ENCODE measurements around the gene FALEC.
"Not testable (repeated sequence)": the region's sequence is repeated elsewhere in the genome, so short reads cannot be mapped to it uniquely, and the experiment has no call there.

The FALEC gene

DNA sequence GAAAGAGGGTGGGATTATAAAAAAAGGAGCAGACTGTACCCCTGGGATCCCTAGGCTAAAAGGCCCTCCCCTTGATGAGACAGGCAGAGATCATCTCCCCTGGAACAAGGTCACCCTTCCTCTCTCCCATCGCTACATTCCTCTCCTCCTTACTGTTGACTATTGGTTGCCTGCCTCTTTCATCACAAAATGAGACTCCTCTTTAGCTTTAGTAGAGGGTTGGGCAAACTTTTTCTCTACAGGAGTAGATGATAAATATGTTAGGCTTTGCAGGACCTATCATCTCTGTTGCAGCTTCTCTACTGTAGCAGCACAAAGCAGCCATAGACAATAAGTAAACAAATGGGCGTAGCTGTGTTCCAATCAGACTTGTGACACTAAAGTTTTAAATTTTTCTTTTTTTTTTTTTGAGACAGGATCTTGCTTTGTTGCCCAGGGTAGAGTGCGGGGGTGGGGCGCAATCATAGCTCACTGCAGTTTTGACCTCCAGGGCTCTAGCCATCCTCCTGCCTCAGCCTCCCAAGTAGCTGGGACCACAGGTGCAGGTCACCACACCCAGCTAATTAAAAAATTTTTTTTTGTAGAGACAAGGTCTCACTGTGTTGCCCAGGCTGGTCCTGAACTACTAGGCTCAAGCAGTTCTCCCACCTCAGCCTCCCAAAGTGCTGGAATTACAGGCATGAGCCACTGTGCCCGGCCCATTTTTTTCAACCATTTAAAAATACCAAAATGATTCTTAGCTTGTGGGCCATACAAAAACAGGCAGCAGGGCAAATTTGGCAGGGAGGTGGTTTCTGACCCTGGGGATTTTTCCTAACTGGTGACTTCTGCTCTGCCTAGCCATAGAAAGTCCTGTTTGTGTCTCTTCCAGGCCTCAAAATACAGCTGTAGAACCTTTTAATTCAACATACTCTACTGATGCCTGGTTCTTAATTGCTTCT lies 48.8 kb downstream of the FALEC start:
- TF ChIP-seq, protein P1, sequence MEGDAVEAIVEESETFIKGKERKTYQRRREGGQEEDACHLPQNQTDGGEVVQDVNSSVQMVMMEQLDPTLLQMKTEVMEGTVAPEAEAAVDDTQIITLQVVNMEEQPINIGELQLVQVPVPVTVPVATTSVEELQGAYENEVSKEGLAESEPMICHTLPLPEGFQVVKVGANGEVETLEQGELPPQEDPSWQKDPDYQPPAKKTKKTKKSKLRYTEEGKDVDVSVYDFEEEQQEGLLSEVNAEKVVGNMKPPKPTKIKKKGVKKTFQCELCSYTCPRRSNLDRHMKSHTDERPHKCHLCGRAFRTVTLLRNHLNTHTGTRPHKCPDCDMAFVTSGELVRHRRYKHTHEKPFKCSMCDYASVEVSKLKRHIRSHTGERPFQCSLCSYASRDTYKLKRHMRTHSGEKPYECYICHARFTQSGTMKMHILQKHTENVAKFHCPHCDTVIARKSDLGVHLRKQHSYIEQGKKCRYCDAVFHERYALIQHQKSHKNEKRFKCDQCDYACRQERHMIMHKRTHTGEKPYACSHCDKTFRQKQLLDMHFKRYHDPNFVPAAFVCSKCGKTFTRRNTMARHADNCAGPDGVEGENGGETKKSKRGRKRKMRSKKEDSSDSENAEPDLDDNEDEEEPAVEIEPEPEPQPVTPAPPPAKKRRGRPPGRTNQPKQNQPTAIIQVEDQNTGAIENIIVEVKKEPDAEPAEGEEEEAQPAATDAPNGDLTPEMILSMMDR (IDR thresholded peaks at IDR 0.05; ENCODE audit: borderline replicate concordance, insufficient read depth, low read depth, low read length), result no peak
- H3K4me3 ChIP-seq (ENCODE audit: low read depth, low read length), result no peak overlapping the region

DNA sequence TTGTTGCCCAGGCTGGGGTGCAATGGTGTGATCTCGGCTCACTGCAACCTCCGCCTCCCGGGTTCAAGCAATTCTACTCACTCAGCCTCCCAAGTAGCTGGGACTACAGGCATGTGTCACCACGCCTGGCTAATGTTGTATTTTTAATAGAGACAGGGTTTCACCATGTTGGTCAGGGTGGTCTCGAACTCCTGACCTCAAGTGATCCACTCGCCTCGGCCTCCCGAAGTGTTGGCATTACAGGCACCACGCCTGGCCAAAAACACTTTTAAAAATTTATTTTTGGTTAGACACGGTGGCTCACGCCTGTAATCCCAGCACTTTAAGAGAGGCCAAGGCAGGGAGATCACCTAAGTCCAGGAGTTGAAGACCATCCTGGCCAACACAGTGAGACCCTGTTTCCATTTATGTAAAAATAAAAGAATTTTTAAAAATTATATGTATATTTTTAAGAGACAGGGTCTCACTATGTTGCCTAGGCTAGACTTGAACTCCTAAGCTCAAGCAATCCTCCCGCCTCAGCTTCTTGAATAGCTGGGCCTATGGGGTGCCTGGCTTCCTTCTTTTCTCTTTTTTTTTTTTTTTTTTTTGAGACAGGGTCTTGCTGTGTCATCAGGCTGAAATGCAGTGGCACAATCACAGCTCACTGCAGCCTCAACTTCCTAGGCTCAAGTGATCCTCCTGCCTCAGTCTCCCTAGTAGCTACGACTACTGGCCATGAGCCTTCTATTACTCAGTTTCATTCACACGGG lies 49.9 kb downstream of the FALEC start:
- not testable (repeated sequence) for H3K4me3 ChIP-seq (ENCODE audit: low read depth, low read length)

DNA sequence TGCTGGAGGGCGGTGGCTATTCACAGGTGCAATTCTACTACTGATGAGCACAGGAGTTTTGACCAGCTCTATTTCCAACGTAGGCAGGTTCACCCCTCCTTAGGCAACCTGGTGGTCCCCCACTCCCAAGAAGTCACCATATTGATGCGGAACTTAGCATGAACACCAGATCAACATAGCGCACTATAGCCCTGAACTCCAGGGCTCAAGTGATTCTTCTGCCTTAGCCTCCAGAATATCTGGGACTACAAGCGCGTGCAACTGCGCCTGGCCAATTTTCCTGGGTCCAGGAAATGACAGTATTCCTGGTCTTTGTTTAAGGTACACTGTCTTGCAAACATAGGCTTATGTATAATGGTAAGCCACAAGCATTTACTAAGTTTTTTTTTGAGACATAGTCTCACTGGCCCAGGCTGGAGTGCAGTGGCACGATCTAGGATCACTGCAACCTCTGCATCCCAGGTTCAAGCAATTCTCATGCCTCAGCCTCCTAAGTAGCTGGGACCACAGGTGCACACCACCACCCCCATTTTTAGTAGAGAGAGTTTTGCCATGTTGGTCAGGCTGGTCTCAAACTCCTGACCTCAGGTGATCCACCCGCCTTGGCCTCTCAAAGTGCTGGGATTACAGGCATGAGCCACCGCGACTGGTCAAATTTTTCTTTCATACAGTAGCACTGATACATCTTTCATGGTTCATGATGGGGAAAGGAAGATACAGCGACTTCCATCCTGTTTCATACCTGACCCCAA lies 51.2 kb downstream of the FALEC start:
- no peak overlapping the region for H3K4me3 ChIP-seq (ENCODE audit: low read depth, low read length)
- TF ChIP-seq, protein P1 (IDR thresholded peaks at IDR 0.05; ENCODE audit: borderline replicate concordance, insufficient read depth, low read depth, low read length), result no peak

DNA sequence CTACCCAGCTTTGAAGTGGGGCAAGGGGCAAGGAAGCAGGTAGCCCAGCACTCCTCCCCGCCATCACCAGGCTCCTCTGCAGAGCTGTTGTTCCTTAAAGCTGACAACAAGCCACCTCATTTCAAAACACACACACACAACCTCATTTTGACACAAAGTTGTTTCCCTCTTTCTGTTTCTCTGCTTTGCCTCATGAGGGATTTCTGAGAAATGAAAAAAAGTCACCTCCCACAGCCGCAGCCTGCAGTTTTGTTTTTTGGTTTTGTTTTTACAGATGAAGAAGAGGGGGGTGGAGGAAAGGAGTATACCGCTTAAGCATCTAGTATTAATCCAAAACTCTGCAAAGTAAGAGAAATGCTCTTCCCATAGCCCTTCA lies 51.8 kb downstream of the FALEC start:
- no peak overlapping the region for H3K4me3 ChIP-seq (ENCODE audit: low read depth, low read length)
- TF ChIP-seq, protein P1 (IDR thresholded peaks at IDR 0.05; ENCODE audit: borderline replicate concordance, insufficient read depth, low read depth, low read length), result no peak

DNA sequence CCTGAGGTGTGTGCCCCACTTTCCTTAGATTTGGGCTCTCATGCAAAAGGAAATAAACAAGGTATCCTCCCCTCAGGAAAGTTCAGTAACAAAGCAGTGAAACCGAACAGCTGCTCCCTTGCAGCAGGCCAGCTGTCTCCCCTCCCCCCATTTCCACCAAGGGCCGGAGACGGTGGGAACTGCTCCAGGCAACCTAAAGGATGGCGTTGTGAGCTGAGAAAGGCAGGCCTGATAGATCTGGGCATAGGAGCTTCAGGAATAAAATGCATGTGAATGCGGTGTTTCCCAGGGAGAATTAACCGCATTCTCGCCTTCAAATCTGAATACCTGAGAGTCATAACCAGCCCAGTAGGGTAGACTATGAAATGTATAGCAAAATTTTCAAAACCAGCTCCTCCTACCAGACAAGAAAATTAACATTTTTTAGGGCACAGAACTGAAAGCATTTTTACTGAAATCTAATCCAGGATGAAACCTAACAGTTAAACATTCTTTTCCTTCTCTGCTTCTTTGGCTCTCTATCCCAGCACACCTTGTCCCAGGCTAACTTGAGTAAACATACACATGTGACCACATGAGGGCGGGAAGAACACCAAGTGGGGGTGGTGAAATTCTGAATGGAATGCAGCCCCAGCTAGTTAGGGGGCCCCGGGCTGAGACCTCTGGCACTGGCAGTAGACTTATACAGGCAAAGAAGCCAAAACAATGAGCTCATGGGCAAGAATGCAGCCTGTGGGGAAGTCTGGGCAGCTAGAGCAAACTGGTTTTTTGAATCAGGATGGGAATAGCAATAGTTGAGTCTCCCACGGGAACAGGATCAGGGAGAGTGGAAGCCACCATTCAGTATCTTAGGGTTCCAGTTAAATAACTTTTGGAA lies 52.4 kb downstream of the FALEC start:
- H3K4me3 ChIP-seq (ENCODE audit: low read depth, low read length), result no peak overlapping the region

DNA sequence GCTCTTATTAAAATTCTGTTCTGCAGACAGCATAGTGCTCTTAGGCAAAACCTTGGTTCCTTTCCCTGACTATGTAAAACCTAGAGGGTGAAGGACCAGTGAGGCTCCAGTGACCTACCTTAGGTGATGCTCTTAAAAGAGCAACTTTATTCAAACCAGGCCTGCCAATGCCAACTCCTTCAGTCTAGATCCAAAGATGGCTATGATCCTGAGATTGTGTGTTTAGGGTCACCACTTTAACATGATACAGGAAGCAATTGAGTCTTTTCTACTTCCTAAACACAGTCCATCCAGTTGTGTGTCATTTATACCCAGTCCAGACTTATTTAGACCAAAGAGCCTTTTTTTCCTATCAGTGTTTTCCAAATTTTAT lies 53.0 kb downstream of the FALEC start:
- TF ChIP-seq, protein P1 (IDR thresholded peaks at IDR 0.05; ENCODE audit: borderline replicate concordance, insufficient read depth, low read depth, low read length), result no peak
- no peak overlapping the region for H3K4me3 ChIP-seq (ENCODE audit: low read depth, low read length)

More for the DNA sequence above, 52.4 kb downstream of the FALEC start:
- TF ChIP-seq, protein P1 (IDR thresholded peaks at IDR 0.05; ENCODE audit: borderline replicate concordance, insufficient read depth, low read depth, low read length), result no peak
